Adipose tissue (tissue), 3 donors: ENCODE data around the gene HDC. TPM values are rescaled to one million over a fixed set of nuclear protein-coding genes. Genes with fewer than 3 reads are reported as not detected.

Experiments
- H3K27ac ChIP-seq: one replicate; pipeline ENCODE4 v1.5.1; 2013; ENCODE audit warnings: low read depth, low read length
- WGBS, 3 donors: extraction: QIAGEN DNeasy Blood & Tissue Kit; methylation state at CpG; one replicate each; pipeline ENCODE4 v1.1.7; 2013; 5-methylcytosine and 5-hydroxymethylcytosine counted together
- polyA plus RNA-seq, 3 donors: library from polyadenylated mRNA; stranded (reverse); fragments of 200-250 nt; gene quantifications; one replicate each; pipeline ENCODE4 v1.2.3, GENCODE V29; 2013
- donor health status: healthy with polysubstance abuse.
- donor health status: Bipolar disorder and iron deficiency.
- donor health status: healthy.

Gene HDC
- polyA plus RNA-seq, 3 donors, result 0.22 to 4.3 (median 0.44) TPM

DNA sequence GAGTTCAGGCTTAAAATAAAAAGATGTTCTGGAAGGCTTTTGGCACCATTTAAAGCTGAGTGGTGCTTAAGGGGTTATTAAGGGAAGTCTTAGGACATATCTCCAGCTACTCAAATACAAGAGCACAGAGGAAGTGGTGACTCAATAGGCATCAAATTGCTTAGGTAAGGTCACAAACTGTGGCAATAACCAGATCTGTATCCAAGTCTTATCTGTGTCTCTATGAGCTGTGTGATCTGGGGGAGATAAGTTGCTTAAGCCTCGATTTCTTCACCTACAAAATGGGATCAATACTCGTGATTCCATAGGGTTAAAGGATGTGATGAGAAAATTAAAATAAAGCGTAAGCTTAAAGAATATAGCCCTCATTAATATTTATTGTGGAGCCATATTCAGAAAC lies 7.6 kb downstream of the HDC start:
- H3K27ac ChIP-seq, result no peak overlapping the region
- 48 to 84% (median 61%) methylated on average over 3 of the region's 3 CpGs for WGBS, 3 donors

DNA sequence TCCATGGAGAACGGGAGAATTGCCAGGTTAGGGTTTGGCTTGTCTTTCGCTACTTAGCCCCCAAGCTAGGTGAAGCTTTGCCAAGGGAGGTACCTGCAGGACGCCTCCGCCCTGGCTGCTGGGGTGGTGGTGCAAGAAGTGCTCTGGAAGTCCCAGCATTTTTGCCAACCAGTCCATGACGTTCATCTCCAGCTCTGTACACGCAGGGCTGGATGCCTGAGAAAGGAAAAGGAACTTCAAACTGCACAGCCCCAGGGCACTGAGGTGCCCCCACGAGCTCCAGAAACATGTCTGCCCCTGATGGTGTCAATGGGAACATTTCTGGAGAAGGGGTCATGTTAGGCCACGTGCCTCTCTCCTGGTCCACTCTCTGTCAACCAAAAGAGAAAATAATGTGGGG lies 8.2 kb downstream of the HDC start:
- no peak overlapping the region for H3K27ac ChIP-seq
- WGBS, 3 donors, result 79 to 81% (median 79%) methylated on average over 8 of the region's 8 CpGs

DNA sequence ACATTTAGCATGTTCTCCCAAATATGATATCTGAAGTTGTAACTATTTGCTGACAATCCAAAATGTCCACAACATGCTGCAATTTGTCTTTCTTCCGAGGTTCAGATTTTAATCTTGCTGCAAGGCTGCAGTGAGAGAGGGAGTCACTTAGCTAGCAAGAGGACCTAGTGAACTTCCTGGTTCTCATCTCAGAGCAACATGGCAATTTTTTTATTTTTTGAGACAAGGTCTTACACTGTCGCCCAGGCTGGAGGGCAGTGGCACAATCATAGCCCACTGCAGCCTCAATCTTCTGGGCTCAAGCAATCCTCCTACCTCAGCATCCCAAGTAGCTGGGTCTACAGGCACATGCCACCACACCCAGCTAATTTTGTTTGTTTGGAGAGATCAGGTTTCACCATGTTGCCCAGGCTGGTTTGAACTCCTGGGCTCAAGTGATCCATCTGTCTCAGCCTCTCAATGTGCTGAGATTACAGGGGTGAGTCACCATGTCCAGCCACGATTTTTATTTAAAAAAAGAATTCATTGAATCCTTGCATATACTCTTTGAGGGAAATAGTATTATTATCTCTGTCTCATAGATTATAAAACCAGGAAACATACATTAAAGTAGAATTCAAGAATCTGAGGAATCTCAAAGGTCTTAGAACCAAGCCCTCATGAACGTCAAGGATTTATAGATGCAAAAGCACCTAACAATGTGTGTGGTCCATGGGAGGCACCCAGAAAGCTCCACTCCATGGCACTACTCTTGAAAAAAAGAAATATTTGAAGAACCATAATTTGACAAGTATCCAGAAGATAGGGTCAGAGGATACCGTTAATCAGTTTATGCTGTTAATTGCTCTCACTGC lies 9.1 kb downstream of the HDC start:
- H3K27ac ChIP-seq, result no peak overlapping the region
- 56 to 60% (median 59%) methylated on average over 5 of the region's 5 CpGs for WGBS, 3 donors

DNA sequence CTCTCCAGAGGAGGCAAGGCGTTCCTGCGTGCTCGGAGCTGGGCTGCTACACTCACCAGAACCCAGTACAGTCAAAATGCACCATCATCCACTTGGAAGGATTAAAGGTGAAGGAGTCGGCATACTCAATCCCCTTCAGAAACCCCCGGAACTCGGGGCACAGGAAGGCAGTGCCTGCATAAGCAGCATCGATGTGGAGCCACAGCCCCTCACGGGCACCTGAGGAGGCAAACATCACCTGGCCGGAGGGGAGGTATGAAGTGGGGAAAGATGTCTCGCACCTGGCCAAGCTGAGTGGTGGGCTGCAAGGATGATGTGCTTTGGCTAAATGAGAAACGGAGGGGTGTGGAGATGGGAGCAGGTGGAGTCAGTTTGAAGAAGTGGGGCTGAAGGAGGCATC lies 13.0 kb downstream of the HDC start:
- H3K27ac ChIP-seq, result no peak overlapping the region
- WGBS, 3 donors, result 90 to 97% (median 94%) methylated on average over 11 of the region's 11 CpGs

DNA sequence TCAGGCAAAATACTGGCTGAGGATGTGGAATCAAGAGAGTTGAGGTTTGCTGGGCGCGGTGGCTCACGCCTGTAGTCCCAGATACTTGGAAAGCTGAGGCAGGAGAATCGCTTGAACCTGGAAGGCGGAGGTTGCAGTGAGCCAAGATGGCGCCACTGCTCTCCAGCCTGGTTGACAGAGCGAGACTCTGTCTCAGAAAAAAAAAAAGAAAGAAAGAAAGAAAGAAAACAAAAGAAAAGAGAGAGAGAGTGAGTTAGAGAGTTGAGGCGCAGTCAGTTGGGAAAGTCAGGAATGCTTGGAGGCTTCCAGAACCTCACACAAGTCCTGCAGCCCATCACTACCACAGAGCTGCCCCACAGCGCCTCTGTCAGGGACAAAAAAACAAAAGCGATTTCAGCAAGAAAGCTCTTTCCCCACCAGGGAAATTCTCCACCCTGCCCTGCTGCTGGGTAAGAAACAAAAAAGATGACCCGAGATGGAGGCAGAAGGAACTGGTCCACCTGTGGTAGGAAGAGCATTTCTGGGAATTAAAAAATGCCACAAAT lies 13.8 kb downstream of the HDC start:
- H3K27ac ChIP-seq, result no peak overlapping the region
- WGBS, 3 donors, result 82 to 95% (median 93%) methylated on average over 11 of the region's 11 CpGs

DNA sequence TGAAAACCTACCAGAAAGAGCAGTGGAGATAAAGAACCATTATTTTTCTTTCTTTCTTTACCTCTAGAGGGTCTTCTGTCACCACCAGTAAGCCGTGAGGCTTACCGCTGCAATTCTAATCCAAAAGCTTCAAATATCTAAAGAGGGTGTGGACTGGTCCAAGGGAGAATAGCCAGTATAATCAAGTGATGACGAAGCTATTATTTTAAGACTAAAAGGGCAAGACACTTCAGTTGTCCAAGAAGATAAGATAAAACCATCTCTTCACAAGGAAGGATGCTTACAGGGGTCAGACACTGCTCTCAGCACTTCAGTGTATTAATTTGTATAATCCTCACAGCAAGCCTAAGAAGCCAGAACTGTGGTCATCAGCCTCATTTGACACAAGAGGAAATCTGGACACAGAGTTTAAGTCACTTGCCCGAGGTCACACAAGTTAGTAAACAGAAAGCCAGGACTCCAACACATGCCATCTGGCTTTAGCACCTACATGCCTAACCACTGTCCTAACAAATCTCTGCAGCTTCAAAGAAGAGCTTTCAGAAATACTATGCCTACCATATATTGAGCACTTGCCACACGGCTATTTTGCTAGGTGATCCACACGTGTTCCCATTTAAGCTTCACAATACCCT lies 14.6 kb downstream of the HDC start:
- WGBS, 3 donors, result 73 to 83% (median 78%) methylated on average over 6 of the region's 6 CpGs
- H3K27ac ChIP-seq, result no peak overlapping the region

DNA sequence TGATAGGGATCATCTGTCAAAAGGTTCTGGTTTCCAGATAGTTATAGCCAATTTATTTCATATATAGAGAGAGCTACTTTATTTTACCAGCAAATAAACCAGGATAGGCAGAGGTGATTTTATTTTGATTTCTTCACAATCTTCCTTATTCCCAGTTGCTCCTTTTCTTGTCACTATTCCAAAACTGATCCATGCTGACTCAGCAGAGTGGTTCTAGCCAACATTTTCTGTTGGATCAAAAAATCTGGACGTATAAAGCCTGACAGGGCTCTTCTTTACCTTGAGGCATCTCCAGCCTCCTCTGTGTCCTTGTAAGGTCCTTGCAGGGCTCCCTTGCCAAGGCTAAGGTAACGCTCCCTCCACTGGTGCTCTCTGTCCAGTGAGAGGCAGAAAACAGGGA lies 15.8 kb downstream of the HDC start:
- 51 to 71% (median 70%) methylated on average over 2 of the region's 2 CpGs for WGBS, 3 donors
- no peak overlapping the region for H3K27ac ChIP-seq

DNA sequence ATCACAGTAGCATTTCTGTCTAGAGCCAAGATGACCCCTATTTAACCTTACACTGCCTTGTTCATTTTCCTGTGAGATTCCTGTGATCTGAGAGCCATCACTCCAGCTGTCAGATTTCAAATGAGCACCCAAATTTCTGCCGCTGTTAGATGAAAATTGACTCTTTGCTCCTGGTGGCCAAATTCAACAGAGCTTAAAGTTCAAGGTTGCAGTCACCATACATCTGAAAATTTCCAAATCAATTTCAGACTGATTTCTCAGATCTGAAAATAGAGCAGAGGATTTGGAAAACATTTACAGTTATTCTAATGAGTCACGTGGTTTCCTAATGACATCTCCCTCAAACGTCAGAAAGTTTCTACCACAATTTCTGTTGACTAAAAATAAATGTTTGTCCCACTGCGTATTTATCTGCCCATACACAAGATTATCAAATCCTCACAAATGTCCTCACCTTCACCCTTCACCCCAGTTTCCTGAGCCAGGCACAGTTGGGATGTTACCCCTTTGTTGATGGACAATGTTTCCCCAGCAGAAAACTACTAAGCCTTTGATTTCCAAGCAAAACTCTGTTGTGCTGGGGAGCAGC lies 16.4 kb downstream of the HDC start:
- WGBS, 3 donors, result 36 to 57% (median 49%) methylated on average over 4 of the region's 4 CpGs

DNA sequence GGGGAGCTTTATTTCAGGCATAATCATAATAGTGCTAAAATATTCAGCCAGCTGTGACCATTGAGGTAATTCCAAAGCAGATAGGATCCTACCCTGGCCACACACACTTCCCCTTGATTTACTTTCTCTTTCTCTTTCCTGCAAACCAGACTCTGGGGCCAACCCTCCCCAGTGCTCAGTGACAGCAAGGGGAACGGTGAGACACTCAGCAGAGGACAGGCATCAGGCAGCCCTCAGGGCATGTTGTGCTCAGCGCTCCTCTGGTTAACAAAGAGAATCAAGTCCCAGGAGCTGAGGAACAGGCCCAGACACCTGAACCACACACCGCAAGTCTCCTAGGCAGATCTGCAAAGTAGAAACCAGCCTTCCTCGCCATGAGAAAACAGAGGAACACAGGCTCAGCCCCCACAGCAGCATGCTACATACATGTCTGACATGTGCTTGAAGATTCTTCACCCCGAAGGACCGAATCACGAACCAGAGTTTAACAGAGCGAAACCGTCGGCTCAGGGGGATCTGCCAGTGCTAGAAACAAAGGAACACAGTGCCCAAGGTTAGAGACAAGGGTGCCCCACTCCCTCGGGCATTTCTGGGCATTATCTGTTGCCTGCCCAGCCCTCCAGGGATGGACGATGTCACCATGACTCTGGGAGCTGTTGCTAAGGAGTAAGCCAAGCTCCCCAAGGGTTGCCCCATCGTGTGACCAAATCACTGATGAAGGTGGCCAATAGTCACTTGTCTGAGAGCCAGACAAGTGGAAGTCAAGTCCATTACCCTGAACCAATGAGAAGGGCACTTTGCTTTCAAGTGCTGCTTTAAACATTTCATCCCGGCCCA lies 17.5 kb downstream of the HDC start:
- H3K27ac ChIP-seq, result no peak overlapping the region
- 82 to 89% (median 82%) methylated on average over 14 of the region's 14 CpGs for WGBS, 3 donors

More for the DNA sequence above, 16.4 kb downstream of the HDC start:
- no peak overlapping the region for H3K27ac ChIP-seq

DNA sequence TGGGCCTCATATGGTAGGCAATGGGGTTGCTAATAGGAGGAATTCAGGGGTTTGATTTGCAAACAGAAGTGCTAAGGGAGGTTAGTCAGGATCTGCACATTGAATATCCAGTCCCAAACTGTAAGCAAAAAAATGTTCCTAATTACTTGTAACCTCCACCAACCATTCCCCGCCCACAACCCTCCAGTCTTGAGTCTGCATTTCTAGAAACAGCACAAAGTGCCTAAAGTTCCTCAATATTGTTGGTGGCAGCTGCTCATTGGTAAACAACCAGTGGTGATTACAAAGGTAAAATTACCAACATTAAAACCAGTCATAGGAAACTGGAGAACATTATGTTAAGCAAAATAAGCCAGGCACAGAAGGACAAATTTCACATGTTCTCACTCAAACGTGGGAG lies 18.9 kb downstream of the HDC start:
- WGBS, 3 donors, result 87 to 94% (median 93%) methylated on average over 2 of the region's 2 CpGs

DNA sequence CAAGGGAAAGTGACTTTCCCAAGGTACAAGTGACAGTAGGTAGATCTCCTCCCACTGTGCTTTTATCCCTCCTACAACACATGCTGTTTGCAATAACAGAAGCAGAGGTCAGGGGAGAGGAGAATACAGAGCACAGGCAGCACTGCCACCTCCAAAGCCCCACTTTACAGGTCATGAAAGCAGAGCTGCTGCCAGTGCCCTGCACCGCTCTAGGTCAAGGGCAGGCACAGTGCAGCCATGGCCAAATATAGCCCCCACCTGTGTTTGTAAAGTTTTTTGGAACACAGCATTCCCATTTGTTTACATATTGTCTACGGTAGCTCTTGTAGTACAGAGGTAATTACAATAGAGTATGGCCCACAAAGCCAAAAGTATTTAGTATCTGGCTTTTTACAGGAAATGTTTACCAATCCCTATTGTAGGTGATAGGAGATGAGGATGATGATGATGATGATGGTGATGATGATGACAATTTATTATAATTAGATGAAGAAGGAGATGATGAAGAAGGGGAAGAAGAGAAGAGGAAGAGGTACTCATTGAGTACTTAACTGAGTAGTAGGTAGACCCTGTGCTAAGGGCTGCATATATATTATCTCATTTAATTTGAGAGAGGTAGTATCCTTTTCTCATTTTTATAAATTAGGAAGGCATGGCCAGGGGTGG lies 20.4 kb downstream of the HDC start:
- no peak overlapping the region for H3K27ac ChIP-seq
- WGBS, 3 donors, result 64 to 90% (median 83%) methylated on average over 2 of the region's 2 CpGs

More for the DNA sequence above, 18.9 kb downstream of the HDC start:
- H3K27ac ChIP-seq, result no peak overlapping the region

DNA sequence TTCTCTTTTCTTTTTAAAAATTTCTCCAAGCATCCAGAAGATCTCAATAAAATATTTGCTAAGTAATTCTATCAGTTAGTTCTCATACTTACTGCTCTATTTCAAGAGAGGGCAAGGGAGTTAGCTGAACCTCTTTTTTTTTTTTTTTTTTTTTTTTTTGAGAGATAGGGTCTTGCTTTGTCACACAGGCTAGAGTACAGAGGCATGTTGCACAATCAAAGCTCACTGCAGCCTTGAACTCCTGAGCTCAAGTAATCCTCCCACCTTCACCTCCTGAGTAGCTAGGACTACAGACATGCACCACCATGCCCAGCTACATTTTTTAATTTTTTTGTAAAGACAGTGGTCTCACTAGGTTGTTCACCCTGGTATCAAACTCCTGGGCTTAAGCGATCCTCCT lies 21.4 kb downstream of the HDC start:
- 93 to 100% (median 100%) methylated on average over 1 of the region's 1 CpG for WGBS, 3 donors
- H3K27ac ChIP-seq, result no peak overlapping the region

DNA sequence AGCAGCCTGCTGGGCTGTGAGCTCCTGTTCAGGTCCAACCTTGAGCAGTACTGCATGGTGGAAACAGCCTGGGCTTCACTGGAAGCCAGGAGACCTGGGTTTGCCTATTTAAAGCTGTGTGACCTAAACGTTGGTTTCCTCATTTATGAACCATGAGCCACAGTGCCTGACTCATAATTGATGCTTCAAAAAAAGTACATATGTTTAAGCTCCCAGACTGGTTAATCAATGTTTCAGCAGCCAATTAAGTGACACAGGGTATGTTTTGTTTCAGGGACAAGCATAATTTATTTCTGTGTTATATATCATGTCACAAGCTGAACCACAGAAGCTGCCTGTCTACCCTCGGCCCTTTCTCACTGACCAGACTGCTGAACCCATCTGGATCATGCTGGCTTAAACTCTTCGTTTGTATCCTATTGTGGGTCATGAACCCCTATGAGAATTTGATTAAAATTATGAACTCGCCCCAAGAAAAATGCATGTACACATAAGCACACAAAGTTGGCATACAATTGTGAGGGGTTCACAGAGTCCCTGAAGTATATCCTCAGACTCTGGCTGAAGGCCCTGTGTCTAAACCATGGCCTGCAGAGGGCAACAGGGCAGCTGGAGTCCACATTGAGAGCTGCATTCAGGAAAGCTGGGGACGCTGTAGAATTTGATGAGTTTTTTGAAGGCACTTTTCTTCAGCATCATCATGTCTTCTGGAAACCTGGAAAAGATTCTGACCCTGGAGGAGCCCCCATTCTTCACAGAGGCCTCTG lies 23.7 kb downstream of the HDC start:
- 59 to 80% (median 73%) methylated on average over 5 of the region's 5 CpGs for WGBS, 3 donors
- H3K27ac ChIP-seq, result no peak overlapping the region

DNA sequence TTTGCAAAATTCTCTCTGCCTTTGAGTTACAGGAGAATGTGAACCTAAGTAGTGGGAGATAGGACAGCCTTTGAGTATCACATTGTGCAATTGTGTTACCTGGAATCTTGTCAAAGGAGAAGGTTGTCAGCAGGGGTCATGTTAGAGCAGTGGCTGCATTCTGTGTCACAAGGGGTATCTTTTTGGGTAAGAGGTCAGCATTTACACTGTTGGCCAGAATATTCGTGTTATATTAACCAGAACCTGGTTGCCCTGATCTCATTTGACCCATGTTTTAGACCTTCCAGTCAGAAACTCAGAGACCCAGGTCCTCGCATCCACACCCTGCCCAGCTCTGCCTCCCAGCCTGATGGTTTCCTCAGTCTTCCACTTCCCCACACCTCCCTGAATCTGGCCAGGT lies 27.3 kb downstream of the HDC start:
- WGBS, 3 donors, result 70 to 90% (median 88%) methylated on average over 2 of the region's 2 CpGs
- H3K27ac ChIP-seq, result no peak overlapping the region

DNA sequence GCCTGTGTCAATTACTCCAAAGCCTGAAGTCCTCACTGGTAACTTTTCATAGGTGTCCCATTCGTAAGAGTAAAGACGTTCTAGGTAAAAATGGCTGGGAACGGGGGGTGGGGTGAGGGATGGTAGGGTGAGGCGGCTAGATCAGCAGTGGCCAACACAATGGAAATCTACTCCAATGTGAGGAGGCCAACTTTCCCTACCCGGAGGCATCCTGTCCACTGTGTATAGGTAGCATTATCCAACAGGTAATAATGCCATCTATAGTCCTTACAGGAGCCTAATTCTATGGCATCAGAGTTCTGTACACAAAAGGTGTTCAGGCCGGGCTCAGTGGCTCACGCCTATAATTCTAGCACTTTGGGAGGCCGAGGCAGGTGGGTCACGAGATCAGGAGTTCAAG lies 29.1 kb downstream of the HDC start:
- no peak overlapping the region for H3K27ac ChIP-seq
- 94 to 96% (median 94%) methylated on average over 9 of the region's 9 CpGs for WGBS, 3 donors

DNA sequence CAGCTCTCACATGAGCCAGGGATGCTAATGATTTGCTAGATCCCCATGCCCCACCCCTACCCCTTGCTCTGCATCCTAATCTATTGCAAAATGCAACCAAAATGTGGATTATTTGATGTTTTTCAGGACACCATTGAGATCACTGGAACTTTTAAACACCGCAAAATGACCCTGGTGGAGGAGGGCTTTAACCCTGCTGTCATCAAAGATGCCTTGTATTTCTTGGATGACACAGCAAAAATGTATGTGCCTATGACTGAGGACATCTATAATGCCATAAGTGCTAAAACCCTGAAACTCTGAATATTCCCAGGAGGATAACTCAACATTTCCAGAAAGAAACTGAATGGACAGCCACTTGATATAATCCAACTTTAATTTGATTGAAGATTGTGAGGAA lies 29.7 kb downstream of the HDC start:
- no peak overlapping the region for H3K27ac ChIP-seq
- 88 to 92% (median 89%) methylated on average over 1 of the region's 1 CpG for WGBS, 3 donors

DNA sequence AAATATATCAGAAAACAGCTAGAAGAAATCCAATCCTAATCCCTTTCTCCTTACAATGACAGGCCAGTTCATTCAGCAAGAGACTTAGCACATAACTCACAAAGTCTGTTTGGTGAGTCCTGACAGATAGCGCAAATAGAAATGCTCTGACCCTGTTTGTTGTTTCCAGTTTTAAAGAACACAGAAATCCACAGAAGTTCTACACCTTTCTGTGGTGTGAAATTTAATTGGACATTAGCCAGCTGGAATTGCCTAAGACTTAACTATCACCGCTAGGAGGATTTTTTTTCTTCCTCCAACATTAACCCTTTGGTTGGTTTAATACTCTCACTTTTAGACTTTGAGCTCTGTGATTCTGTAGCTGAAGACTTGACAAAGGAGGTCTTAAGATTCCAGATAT lies 30.8 kb downstream of the HDC start:
- WGBS, 3 donors, result 45 to 52% (median 50%) methylated on average over 2 of the region's 2 CpGs

More for the DNA sequence above, 30.8 kb downstream of the HDC start:
- H3K27ac ChIP-seq, result no peak overlapping the region
